Measurements from ENCODE around the gene CD58. TPM values are rescaled to one million over a fixed set of nuclear protein-coding genes. Genes with fewer than 3 reads are reported as not detected.

The CD58 gene
- total RNA-seq, 4 donors from 2014 or later = 14.3 to 32.4 (median 24.8) TPM

GRCh38 chr1:116546354-116546977 is 24.4 kb downstream of the CD58 start:
- ATAC-seq = no peak

GRCh38 chr1:116545359-116545705 is 25.5 kb downstream of the CD58 start:
- Histone ChIP-seq H3K4me3 (no peak overlapping the region), H3K27me3 (no peaks in the 10 kb centered on the region), H3K36me3 (peaks cover 0 to 46% of the 10 kb centered on the region in 2 donors), H3K4me1 (no peaks in the 10 kb centered on the region), H3K9me3 (no peaks in the 10 kb centered on the region), H3K27ac (no peak overlapping the region)
- TF ChIP-seq EP300 (IDR thresholded peaks at IDR 0.05) (no peak), POLR2AphosphoS5 (IDR thresholded peaks at IDR 0.05) (no peak), CTCF (IDR thresholded peaks at IDR 0.05) (no peak), POLR2A (IDR thresholded peaks at IDR 0.05) (no peak)
- no peak for ATAC-seq
- 91 to 95% methylated on average over 2 of the region's 2 CpGs for WGBS, 2 donors (ENCODE audit: low coverage in 1 of 2)

More at GRCh38 chr1:116546354-116546977, 24.4 kb downstream of the CD58 start:
- Histone ChIP-seq H3K36me3 (peaks cover 0 to 36% of the 10 kb centered on the region in 2 donors), H3K9me3 (no peaks in the 10 kb centered on the region), H3K4me3 (no peak overlapping the region), H3K4me1 (no peaks in the 10 kb centered on the region), H3K27ac (no peak overlapping the region), H3K27me3 (no peaks in the 10 kb centered on the region)
- WGBS, 2 donors (ENCODE audit: low coverage in 1 of 2) = 89 to 100% methylated on average over 1 to 4 of the region's 4 CpGs
- TF ChIP-seq EP300 (IDR thresholded peaks at IDR 0.05) (no peak), POLR2AphosphoS5 (IDR thresholded peaks at IDR 0.05) (no peak), CTCF (IDR thresholded peaks at IDR 0.05) (no peak), POLR2A (IDR thresholded peaks at IDR 0.05) (no peak)

- 89 to 91% methylated on average over 4 to 8 of the region's 8 CpGs for WGBS, 2 donors (ENCODE audit: low coverage in 1 of 2)
- Histone ChIP-seq H3K4me1 (no peaks in the 10 kb centered on the region), H3K4me3 (no peak overlapping the region), H3K36me3 (peaks cover 0 to 52% of the 10 kb centered on the region in 2 donors), H3K27me3 (no peaks in the 10 kb centered on the region), H3K27ac (no peak overlapping the region), H3K9me3 (no peaks in the 10 kb centered on the region)
- TF ChIP-seq CTCF (IDR thresholded peaks at IDR 0.05) = no peak
- no peak for TF ChIP-seq POLR2A (IDR thresholded peaks at IDR 0.05)
- TF ChIP-seq EP300 (IDR thresholded peaks at IDR 0.05) = no peak
- no peak for TF ChIP-seq POLR2AphosphoS5 (IDR thresholded peaks at IDR 0.05)
- no peak for ATAC-seq
Measured at GRCh38 chr1:116544588-116545358, 26.1 kb downstream of the CD58 start.

GRCh38 chr1:116540088-116540487 is 30.7 kb downstream of the CD58 start:
- H3K27me3 ChIP-seq = no peaks in the 10 kb centered on the region
- no peak for ATAC-seq
- TF ChIP-seq POLR2AphosphoS5 (IDR thresholded peaks at IDR 0.05) (no peak), EP300 (IDR thresholded peaks at IDR 0.05) (no peak), CTCF (IDR thresholded peaks at IDR 0.05) (no peak), POLR2A (IDR thresholded peaks at IDR 0.05) (no peak)
- no peak overlapping the region for H3K27ac ChIP-seq
- peaks cover 0 to 91% of the 10 kb centered on the region in 2 donors for H3K36me3 ChIP-seq
- H3K9me3 ChIP-seq = no peaks in the 10 kb centered on the region
- H3K4me1 ChIP-seq = no peaks in the 10 kb centered on the region
- no peak overlapping the region for H3K4me3 ChIP-seq

GRCh38 chr1:116538544-116538943 is 32.3 kb downstream of the CD58 start:
- H3K27me3 ChIP-seq = no peaks in the 10 kb centered on the region
- no peak overlapping the region for H3K4me3 ChIP-seq
- no peak for ATAC-seq
- H3K4me1 ChIP-seq = no peaks in the 10 kb centered on the region
- no peak for TF ChIP-seq POLR2A (IDR thresholded peaks at IDR 0.05)
- no peak for TF ChIP-seq POLR2AphosphoS5 (IDR thresholded peaks at IDR 0.05)
- TF ChIP-seq EP300 (IDR thresholded peaks at IDR 0.05) = no peak
- no peak for TF ChIP-seq CTCF (IDR thresholded peaks at IDR 0.05)
- 100% methylated on average over 1 of the region's 1 CpG for WGBS, 2 donors (ENCODE audit: low coverage in 1 of 2)
- peaks cover 0 to 90% of the 10 kb centered on the region in 2 donors for H3K36me3 ChIP-seq
- H3K9me3 ChIP-seq = no peaks in the 10 kb centered on the region
- H3K27ac ChIP-seq = no peak overlapping the region
